ENCODE results near the gene TLE6.

DNA sequence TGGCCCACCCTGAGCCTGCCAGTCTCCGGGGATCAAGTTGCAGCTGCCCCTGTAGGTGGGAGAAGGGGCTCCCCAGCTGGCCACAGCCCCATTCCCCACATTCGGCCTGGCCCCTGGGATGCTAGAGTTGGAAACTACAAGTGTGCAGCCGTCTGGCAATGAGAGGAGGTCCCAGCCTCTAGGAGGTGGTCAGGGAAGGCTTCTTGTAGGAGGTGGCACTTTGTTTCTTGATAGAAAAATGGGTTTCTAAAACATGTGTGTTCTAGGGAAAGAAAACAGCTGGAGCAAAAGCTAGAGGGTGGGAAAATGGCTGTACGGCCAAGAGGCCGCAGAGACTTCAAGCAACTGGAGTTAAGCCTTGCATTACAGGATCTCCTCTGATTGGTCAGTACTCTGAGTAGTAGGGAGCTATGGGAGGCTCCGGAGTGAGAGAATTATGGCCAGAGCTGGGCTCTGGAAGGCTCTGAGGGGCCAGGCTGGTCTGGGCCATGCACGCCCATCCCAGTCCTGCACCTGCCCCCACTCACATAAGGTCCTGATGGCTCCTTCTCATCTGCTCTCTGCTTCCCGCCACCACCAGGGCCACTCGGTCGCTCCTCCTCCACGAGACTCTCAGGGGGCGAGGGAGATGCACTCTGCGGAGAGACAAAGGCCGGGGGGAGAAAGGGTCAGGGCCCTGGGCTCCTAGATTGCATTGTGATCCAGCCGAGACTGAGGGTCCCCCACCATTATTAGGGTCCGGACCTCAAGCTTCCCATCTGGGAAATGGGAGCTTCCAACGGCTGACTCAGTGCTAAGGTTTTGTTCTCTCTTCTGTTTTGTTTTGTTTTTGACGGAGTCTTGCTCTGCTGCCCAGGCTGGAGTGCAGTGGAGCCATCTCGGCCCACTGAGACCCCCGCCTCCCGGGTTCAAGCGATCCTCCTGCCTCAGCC is 38.0 kb downstream of the TLE6 start:
- TF ChIP-seq, protein P1, sequence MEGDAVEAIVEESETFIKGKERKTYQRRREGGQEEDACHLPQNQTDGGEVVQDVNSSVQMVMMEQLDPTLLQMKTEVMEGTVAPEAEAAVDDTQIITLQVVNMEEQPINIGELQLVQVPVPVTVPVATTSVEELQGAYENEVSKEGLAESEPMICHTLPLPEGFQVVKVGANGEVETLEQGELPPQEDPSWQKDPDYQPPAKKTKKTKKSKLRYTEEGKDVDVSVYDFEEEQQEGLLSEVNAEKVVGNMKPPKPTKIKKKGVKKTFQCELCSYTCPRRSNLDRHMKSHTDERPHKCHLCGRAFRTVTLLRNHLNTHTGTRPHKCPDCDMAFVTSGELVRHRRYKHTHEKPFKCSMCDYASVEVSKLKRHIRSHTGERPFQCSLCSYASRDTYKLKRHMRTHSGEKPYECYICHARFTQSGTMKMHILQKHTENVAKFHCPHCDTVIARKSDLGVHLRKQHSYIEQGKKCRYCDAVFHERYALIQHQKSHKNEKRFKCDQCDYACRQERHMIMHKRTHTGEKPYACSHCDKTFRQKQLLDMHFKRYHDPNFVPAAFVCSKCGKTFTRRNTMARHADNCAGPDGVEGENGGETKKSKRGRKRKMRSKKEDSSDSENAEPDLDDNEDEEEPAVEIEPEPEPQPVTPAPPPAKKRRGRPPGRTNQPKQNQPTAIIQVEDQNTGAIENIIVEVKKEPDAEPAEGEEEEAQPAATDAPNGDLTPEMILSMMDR (conservative IDR thresholded peaks at IDR 0.05; ENCODE audit: low read depth, low read length), result no peak
- TF ChIP-seq MXI1 (IDR thresholded peaks at IDR 0.05; ENCODE audit: borderline replicate concordance, low read depth, low read length), result no peak
- no peak for TF ChIP-seq POLR2A (IDR thresholded peaks at IDR 0.05; ENCODE audit: low read depth, low read length)
